HG02759 (cell line): ENCODE results near the gene SPATA31C1.
"Not testable (repeated sequence)": the region's sequence is repeated elsewhere in the genome, so short reads cannot be mapped to it uniquely, and the experiment has no call there.

ENCODE experiments used
- ATAC-seq: cut with Tn5 transposase; IDR thresholded peaks from one replicate; pipeline ENCODE4 v1.9.1; 2021; ENCODE audit warnings: mild to moderate bottlenecking, moderate library complexity; ENCODE audit not compliant: unreplicated experiment

SPATA31C1 gene

DNA sequence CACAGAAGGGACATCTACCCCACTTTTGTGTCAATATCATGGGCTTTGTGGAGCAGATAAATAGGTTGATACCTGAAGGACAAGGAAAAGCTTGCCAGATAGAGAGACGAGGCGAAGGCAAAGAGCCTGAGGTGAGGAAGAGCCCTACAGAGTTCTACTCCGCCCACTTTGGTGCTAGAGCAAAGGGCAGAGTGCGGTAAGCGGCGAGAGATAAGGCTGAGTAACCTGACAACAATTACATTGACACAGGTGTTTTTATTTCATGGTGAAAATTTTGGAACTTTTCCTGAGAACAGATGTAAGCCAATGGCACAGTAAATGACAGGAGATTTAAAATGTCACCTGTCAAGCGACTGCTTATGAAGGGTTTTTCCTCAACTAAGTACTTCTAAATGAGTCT lies 16.7 kb downstream of the SPATA31C1 start:
- ATAC-seq = not testable (repeated sequence)

DNA sequence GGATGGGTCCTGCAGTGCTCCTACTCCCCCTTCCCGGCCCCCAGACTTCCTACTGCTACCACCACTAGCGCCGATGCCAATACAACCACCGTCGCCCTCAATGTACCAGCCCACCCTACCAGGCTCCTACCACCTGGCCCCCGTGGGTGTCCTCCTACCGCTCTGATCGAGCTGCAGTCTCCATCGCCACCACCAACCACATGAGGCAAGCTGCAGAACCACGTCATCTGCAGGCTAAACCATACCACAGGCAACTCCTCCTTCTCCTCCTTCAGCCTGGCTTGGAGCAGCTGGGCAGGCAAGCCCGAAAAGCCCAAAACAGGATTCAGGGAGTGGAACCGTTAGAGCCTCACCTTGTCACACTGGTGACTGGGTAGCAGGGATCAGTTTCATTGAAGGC lies 19.6 kb downstream of the SPATA31C1 start:
- not testable (repeated sequence) for ATAC-seq

GRCh38 chr9:87937918-87938317 lies 20.2 kb downstream of the SPATA31C1 start:
- ATAC-seq = not testable (repeated sequence)

DNA sequence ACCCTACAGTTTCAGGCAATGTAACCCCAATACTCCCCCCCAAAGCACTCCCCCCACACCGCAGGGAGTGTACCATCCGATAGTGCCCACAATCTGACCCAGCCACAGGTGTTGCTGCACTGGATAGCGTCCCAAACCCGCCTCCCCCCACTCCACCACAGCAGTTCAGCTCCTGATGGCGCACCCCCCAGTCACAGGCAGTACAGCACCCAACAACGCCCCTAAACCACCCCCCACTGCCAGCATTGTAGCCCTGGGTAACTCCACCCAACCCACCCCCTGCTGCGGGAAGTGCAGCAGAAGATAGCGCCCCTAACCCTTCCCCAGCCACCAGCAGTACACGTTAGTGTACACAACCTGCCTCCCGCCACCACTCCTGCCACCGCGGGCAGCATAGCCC lies 20.6 kb downstream of the SPATA31C1 start:
- ATAC-seq = not testable (repeated sequence)

DNA sequence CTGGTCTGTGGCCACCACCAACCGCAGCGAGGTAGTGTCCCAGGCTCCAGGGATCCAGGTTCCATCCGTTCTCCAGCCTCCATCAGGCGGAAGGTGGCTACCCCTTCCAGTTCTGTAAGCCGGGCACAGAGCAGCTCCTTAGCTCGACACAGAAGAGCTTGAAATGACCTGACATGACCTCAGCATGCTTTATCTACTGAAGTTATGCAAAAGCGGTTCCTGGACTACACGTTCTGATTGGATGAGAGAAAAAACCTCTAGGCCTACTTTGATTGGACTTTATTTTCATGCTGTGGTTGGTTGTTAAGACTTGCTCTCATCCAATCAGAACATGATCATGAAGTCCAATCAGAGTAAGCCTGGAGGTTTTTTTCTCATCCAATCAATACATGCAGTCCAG lies 21.3 kb downstream of the SPATA31C1 start:
- not testable (repeated sequence) for ATAC-seq

DNA sequence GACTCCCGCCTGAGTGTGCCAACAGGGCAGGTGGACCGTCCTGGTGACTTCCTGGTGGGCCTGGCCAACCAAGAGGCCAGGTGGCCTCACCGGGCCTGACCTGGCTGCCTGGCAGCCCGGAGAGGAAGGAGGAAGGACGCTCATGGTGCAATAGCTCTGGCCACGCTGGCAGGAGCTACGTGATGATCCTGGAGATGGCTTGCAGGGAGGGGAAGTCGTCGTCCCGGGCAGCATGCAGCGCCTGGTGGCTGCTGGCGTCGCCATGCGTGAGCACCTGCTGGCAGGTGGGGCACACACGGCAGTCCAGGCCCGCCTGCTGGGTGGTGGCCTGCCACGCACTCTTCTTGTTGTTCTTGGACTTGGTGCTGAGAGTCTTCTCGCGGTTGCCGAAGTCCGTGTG lies 26.3 kb downstream of the SPATA31C1 start:
- ATAC-seq = no peak

GRCh38 chr9:87944682-87945081 lies 26.9 kb downstream of the SPATA31C1 start:
- ATAC-seq = no peak

- ATAC-seq = no peak
Measured at GRCh38 chr9:87950296-87950695, 32.5 kb downstream of the SPATA31C1 start.

GRCh38 chr9:87950765-87951488 lies 33.2 kb downstream of the SPATA31C1 start:
- ATAC-seq = no peak

GRCh38 chr9:87954230-87954629 lies 36.5 kb downstream of the SPATA31C1 start:
- ATAC-seq = no peak

GRCh38 chr9:87957839-87958238 lies 40.1 kb downstream of the SPATA31C1 start:
- no peak for ATAC-seq

- no peak for ATAC-seq
Measured at GRCh38 chr9:87958591-87958990, 40.8 kb downstream of the SPATA31C1 start.

- no peak for ATAC-seq
Measured at GRCh38 chr9:87959916-87960581, 42.3 kb downstream of the SPATA31C1 start.

DNA sequence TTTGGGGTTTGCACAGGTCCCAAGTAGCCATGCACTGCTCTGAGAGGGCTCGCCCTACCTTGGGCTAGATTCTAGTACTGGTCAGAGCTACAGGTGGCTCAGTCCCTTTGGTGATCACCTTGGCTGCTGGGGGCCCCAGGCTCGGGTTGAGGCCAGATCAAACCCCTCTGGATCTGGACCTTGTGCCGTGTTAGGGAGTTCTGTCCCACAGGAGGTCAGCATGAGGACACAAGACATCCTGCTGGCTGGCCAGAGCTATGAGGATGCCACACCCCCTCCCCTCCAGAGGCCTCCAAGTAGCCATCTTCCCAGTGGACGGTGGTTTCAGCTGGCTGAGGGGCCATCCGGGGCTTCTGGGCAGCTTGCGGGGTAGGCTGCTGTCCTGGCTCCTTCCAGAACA lies 46.0 kb downstream of the SPATA31C1 start:
- no peak for ATAC-seq

DNA sequence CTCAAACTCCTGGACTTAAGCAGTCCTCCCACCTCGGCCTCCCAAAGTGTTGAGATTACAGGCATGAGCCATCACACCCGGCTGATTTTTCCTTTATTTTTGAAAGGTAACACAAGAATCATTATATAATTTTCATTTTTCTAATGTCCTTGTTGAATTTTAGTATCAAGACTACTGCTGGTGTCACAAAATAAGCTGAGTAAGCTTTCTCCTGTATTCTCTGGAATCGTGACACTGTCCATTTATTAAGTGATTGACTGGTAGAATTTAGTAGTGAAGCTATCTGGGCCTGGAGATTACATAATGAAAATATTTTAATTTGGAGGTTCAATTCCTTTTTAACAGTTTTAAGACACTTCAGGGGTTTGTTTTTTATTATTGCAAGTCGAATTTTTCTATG lies 47.1 kb downstream of the SPATA31C1 start:
- no peak for ATAC-seq

GRCh38 chr9:87968155-87968554 lies 50.4 kb downstream of the SPATA31C1 start:
- ATAC-seq = no peak

DNA sequence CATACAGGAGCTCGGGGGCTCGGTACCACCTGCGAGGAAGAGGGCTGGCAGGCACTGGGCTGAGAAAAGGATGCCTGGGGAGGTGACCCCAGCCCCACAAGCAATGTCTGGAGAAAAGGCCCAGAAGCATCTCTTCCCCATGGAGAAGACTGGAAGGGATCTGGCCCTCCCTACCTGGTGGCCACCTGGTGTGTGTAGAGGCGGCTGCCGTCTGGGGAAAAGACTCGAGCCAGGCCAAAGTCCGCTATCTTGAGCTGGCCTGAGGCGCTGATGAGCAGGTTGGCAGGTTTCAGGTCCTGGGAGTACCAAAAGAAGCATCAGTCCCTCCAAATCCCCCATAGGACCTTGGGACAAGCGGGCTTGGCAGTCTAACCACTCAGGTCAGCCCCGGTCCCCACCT lies 52.8 kb downstream of the SPATA31C1 start:
- ATAC-seq = no peak

GRCh38 chr9:87973122-87973521 lies 55.4 kb downstream of the SPATA31C1 start:
- no peak for ATAC-seq
